GM12878 (cell line): Measurements from ENCODE around the gene CA10.

Source experiments
- TF ChIP-seq, protein P1 (sequence below): IDR thresholded peaks from 2 replicates; pipeline ENCODE4 v1.6.1; 2011; ENCODE audit warnings: borderline replicate concordance, low read depth, mild to moderate bottlenecking, moderate library complexity, mixed read lengths, low read length; ENCODE audit not compliant: insufficient read depth; ENCODE audit errors: extremely low read length
- TF ChIP-seq, protein P2 (sequence below): IDR thresholded peaks from 2 replicates; pipeline ENCODE4 v1.6.1; 2012; ENCODE audit warnings: low read length, inconsistent platforms
- TF ChIP-seq, protein P3 (sequence below): fragments of 450-650 bp; IDR thresholded peaks from 2 replicates; pipeline ENCODE4 v1.6.1; 2016; ENCODE audit warnings: mild to moderate bottlenecking

DNA sequence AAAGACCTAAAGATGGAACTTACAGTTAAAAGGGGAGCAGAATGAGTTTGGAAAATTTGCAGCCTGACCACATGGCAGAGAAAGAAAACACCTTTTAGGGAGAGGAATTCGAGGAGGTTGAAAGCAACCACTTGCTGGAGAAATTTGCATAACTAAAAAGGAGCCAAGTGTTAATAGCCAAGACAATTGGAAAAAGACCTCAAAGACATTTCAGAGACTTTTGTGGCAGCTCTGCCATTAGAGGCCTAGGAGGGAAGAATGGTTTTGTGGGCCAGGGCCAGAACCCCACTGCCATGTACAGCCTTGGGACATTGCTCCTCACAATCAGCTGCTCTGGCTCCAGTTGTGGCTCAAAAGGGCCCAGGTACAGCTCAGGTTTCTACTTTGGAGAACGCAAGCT is 559.7 kb downstream of the CA10 start:
- TF ChIP-seq, protein P1, sequence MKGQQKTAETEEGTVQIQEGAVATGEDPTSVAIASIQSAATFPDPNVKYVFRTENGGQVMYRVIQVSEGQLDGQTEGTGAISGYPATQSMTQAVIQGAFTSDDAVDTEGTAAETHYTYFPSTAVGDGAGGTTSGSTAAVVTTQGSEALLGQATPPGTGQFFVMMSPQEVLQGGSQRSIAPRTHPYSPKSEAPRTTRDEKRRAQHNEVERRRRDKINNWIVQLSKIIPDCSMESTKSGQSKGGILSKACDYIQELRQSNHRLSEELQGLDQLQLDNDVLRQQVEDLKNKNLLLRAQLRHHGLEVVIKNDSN: no peak
- TF ChIP-seq, protein P2, sequence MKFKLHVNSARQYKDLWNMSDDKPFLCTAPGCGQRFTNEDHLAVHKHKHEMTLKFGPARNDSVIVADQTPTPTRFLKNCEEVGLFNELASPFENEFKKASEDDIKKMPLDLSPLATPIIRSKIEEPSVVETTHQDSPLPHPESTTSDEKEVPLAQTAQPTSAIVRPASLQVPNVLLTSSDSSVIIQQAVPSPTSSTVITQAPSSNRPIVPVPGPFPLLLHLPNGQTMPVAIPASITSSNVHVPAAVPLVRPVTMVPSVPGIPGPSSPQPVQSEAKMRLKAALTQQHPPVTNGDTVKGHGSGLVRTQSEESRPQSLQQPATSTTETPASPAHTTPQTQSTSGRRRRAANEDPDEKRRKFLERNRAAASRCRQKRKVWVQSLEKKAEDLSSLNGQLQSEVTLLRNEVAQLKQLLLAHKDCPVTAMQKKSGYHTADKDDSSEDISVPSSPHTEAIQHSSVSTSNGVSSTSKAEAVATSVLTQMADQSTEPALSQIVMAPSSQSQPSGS: no peak
- TF ChIP-seq, protein P3, sequence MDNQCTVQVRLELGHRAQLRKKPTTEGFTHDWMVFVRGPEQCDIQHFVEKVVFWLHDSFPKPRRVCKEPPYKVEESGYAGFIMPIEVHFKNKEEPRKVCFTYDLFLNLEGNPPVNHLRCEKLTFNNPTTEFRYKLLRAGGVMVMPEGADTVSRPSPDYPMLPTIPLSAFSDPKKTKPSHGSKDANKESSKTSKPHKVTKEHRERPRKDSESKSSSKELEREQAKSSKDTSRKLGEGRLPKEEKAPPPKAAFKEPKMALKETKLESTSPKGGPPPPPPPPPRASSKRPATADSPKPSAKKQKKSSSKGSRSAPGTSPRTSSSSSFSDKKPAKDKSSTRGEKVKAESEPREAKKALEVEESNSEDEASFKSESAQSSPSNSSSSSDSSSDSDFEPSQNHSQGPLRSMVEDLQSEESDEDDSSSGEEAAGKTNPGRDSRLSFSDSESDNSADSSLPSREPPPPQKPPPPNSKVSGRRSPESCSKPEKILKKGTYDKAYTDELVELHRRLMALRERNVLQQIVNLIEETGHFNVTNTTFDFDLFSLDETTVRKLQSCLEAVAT: no peak
